Measurements from ENCODE around the gene RUBCN.
"Not testable (repeated sequence)": the region's sequence is repeated elsewhere in the genome, so short reads cannot be mapped to it uniquely, and the experiment has no call there.

Gene RUBCN

DNA sequence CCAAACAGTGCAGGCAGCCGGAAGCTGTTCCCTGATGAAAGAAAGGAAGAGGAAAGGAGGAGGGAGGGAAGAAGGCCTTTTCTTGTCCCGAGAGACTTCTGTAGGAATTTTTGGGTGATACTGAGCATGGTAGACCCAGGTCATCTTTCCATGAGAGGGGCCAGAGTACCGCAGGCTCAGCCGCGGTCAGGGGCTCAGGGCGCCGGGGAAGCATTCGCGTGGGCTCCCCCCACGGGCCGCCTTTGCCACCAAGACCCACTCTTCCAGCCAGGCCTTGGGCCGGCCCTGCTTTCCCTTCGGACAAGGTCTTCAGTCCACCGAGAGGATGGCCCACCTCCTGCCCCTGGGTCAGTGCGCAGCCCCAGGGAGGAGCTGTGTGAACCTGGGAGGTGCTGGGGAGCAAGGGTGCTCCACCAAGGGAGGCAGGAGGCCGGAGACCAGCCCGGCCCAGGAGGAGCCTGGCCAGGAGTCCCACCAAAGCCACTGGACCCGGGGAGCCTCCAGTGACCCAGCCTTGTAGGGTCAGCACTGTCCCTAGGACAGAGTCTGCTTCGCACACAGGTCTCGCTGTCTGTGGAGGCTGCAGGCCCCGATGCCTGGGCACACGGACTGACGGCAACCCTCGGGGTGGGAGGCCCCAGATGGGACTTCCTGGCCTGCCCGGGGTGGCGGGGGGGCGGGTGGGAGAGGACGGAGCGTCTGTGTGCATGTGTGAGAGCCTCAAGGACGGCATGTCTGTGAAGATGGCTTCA lies 79.0 kb downstream of the RUBCN start:
- DNase-seq (ENCODE audit: low read depth) = not testable (repeated sequence)

- DNase-seq (ENCODE audit: low read depth) = not testable (repeated sequence)
Measured at GRCh38 chr3:197656960-197657359, 79.7 kb downstream of the RUBCN start.

DNA sequence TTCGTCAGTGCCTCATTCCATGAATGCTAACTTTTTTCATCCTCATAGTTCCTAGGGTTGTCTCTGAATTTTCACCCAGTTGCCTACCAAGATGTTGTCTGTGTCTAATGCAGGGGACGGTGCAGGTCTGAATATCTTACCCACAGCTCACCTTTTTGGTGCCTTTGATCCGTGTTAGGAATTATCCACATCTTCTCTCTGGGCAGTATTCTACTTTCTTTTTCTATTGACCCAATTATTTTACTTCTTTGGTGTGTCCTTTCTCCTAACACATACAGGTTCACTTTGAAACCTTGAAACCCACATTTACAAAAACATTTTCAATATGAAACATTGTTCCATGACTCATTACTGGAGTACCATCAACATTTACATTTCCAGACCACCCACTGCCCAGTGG lies 80.6 kb downstream of the RUBCN start:
- DNase-seq (ENCODE audit: low read depth) = not testable (repeated sequence)

- not testable (repeated sequence) for DNase-seq (ENCODE audit: low read depth)
Measured at GRCh38 chr3:197654998-197655330, 81.7 kb downstream of the RUBCN start.

GRCh38 chr3:197654090-197654997 lies 82.4 kb downstream of the RUBCN start:
- peak; percentile 27 for DNase-seq (ENCODE audit: low read depth)

DNA sequence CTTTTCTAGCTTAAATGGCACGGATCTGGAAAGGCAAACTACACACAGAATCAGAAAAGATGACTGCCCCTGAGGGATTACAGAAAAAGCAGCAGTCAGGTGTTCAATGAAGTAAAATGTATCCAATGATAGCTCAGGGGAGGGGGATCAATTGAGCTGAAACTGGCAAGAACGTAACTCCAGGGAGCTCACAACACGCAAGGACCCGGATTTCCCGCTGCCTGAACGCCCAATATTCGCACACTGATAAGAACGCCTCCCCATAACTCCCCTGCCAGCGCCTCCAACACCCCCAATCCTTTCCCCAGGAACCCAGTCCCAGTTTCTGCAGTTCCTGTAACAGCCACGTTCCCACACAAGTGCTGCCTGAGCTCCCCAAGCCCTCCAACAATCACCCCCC lies 83.8 kb downstream of the RUBCN start:
- DNase-seq (ENCODE audit: low read depth) = not testable (repeated sequence)

GRCh38 chr3:197647649-197648048 lies 89.1 kb downstream of the RUBCN start:
- not testable (repeated sequence) for DNase-seq (ENCODE audit: low read depth)

DNA sequence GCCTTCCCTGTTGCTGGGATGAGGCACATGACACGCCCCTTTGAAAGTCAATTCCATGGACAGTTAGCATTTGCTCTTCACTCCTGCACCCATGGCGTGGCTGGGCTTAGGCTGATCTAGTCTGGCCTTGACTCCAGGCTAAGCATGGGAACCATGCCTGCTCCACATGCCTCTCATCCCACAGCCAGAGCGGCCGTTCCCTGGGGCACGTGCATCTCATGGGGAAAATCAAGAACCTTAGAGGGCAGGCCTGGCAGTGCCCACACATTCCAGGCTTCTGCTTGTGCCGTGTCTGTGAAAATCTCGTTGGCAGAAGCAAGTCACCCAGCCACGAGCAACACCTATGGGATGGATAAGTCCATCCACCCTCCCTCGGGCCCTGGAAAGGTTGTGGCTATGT lies 89.5 kb downstream of the RUBCN start:
- DNase-seq (ENCODE audit: low read depth) = not testable (repeated sequence)

GRCh38 chr3:197646294-197646693 lies 90.4 kb downstream of the RUBCN start:
- DNase-seq (ENCODE audit: low read depth) = not testable (repeated sequence)

GRCh38 chr3:197637556-197637955 lies 99.1 kb downstream of the RUBCN start:
- not testable (repeated sequence) for DNase-seq (ENCODE audit: low read depth)

DNA sequence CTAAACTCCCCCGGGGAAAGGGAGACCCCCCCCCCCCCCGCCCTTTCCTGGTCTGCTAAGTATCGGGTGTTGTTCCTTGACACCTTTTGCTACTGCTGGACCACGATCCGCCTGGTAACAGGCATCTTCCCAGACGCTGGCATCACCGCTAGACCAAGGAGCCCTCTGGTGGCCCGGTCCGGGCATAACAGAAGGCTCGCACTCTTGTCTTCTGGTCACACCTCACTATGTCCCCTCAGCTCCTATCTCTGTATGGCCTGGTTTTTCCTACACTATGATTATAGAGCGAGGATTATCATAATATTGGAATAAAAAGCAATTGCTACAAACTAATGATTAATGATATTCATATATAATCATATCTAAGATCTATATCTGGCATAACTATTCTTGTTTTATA lies 104.7 kb downstream of the RUBCN start:
- not testable (repeated sequence) for DNase-seq (ENCODE audit: low read depth)

DNA sequence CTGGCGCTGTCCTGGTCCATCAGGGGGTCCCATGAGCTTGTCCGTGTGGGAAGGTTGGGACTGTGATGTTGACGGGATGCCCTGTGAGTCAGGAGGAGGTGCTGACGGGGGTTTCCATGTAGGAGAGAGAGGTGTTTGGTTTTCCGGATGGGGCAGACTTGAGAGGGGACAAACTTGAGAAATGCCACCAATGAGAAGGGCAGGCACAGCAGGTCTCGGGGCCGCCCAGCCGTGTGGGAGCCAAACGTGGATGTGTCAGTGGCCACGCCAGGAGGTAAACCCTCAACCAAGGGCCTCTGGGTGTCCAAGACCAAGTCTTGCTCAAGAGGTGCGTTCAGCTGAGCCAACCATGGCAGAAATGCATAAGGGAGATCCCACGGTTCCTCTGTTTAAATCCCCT lies 105.9 kb downstream of the RUBCN start:
- DNase-seq (ENCODE audit: low read depth) = not testable (repeated sequence)

GRCh38 chr3:197629286-197629685 lies 107.4 kb downstream of the RUBCN start:
- DNase-seq (ENCODE audit: low read depth) = not testable (repeated sequence)

- DNase-seq (ENCODE audit: low read depth) = peak; percentile 86
Measured at GRCh38 chr3:197627772-197628523, 108.8 kb downstream of the RUBCN start.

- DNase-seq (ENCODE audit: low read depth) = not testable (repeated sequence)
Measured at GRCh38 chr3:197627158-197627771, 109.4 kb downstream of the RUBCN start.

DNA sequence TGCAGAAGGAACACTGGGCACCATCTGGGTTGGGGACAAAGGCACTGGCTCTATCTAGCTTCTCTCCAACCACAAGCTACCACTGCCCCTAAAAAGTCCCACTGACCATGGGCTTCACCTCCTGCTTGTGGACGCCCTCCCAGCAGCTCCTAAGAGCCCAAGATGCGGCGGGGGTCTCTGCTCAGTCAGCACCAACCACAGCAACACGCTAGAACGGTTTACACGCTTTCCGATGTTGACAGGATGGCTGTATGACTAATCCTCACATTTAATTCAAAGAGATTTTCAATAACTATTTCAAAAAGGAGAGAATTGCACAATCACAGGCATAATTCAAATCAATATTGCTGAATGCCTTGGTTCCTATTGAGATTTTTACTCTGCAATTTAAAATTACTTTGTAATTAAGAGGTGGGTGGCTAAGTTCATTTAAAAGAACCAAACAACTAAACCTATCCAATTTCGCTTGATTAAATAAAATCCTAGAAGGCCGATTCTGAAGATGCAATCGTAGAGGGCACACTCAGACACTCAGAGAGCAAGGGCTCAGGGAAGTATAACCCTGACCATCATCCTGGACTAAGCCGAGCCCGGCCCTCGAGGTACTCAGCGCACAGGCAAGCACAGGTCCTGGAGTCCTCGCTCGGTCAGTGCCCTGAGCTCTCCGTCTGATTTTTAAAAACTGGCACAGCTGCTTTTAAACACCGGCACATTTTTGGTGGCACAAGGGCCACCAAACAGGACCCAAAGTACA lies 110.1 kb downstream of the RUBCN start:
- DNase-seq (ENCODE audit: low read depth) = not testable (repeated sequence)

DNA sequence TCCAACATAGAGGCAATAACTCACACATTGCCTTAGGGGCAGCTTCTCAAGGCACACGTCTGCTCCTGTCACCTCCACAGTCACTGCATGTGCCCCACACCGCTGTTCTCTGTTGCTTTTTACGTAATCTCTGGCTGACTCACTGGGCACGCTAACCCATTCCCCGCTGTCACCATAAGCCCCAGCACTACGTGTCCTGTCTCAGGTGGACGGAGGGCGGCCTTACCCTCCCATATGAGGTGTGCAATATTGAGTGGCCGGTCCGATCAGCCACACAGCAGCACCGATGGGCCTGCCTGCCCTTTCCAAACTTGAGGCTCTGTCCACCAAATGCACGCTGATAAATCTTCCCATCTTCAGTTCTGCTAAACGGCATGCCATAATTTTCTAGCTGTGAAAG lies 115.2 kb downstream of the RUBCN start:
- not testable (repeated sequence) for DNase-seq (ENCODE audit: low read depth)
